Activated CD8-positive, alpha-beta memory T cell treated with anti-CD3 and anti-CD28 coated beads for 36 hours (primary cell): ENCODE measurements around the gene ABR. TPM values are rescaled to one million over a fixed set of nuclear protein-coding genes. Genes with fewer than 3 reads are reported as not detected.
"Not testable (repeated sequence)": the region's sequence is repeated elsewhere in the genome, so short reads cannot be mapped to it uniquely, and the experiment has no call there.

Experiments used
- CTCF ChIA-PET: fragments of 350-600 bp; sonication (Branson Sonifier 250); formaldehyde crosslinking; loops from one replicate; lab custom pipeline; 2021; ENCODE audit warnings: antibody characterized with exemption; lab: Charles Lee
- POLR2A ChIA-PET: fragments of 350-600 bp; sonication (Branson Sonifier 250); formaldehyde crosslinking; loops from one replicate; lab custom pipeline; 2021; ENCODE audit warnings: antibody characterized with exemption; lab: Charles Lee
- total RNA-seq, 2 experiments: library from RNA; stranded (reverse); gene quantifications; one replicate each; pipeline ENCODE4 v1.2.3, GENCODE V29; 2021

The ABR gene
- total RNA-seq, 2 experiments from 2014 or later, result 52.5 to 56.2 TPM

GRCh38 chr17:1094591-1094990 lies 85.2 kb downstream of the ABR start:
- POLR2A ChIA-PET, result no interaction called here
- CTCF ChIA-PET, result interaction anchor here (0.6 kb wide), 1 partner anchor 20 kb away, joined by 3 read pairs; no protein-coding TSS in a partner anchor

GRCh38 chr17:1091900-1092299 lies 87.9 kb downstream of the ABR start:
- ChIA-PET CTCF (no interaction called here), POLR2A (no interaction called here)

- ChIA-PET POLR2A (no interaction called here), CTCF (no interaction called here)
Observed at GRCh38 chr17:1091190-1091534, 88.6 kb downstream of the ABR start.

GRCh38 chr17:1090465-1091189 lies 89.2 kb downstream of the ABR start:
- CTCF ChIA-PET, result no interaction called here
- POLR2A ChIA-PET, result no interaction called here

- ChIA-PET CTCF (no interaction called here), POLR2A (no interaction called here)
Observed at GRCh38 chr17:1089915-1090314, 89.9 kb downstream of the ABR start.

- POLR2A ChIA-PET, result no interaction called here
- CTCF ChIA-PET, result no interaction called here
Observed at GRCh38 chr17:1087381-1088241, 92.2 kb downstream of the ABR start.

GRCh38 chr17:1083451-1084187 lies 96.2 kb downstream of the ABR start:
- ChIA-PET CTCF (interaction anchor here (0.7 kb wide), 1 partner anchor 135 kb away, joined by 4 read pairs; no protein-coding TSS in a partner anchor), POLR2A (interaction anchor here (0.6 kb wide), 1 partner anchor 26 kb away, joined by 4 read pairs; no protein-coding TSS in a partner anchor)

GRCh38 chr17:1082579-1082978 lies 97.2 kb downstream of the ABR start:
- CTCF ChIA-PET, result no interaction called here
- POLR2A ChIA-PET, result no interaction called here

GRCh38 chr17:1078831-1079561 lies 100.8 kb downstream of the ABR start:
- POLR2A ChIA-PET, result no interaction called here

GRCh38 chr17:1077986-1078711 lies 101.6 kb downstream of the ABR start:
- CTCF ChIA-PET, result interaction anchor here (2.1 kb wide), 1 partner anchor 45 kb away, joined by 8 read pairs; no protein-coding TSS in a partner anchor
- POLR2A ChIA-PET, result no interaction called here

More at GRCh38 chr17:1078831-1079561, 100.8 kb downstream of the ABR start:
- CTCF ChIA-PET, result interaction anchor here (0.6 kb wide), 1 partner anchor 405 kb away, joined by 4 read pairs; no protein-coding TSS in a partner anchor

GRCh38 chr17:1077581-1077985 lies 102.2 kb downstream of the ABR start:
- CTCF ChIA-PET, result interaction anchor here (2.1 kb wide), 1 partner anchor 45 kb away, joined by 8 read pairs; no protein-coding TSS in a partner anchor
- POLR2A ChIA-PET, result no interaction called here

- CTCF ChIA-PET, result interaction anchor here (2.1 kb wide), 1 partner anchor 46 kb away, joined by 8 read pairs; no protein-coding TSS in a partner anchor
- POLR2A ChIA-PET, result no interaction called here
Observed at GRCh38 chr17:1076982-1077302, 102.8 kb downstream of the ABR start.

- CTCF ChIA-PET, result interaction anchor here (2.1 kb wide), 1 partner anchor 47 kb away, joined by 8 read pairs; no protein-coding TSS in a partner anchor
- POLR2A ChIA-PET, result no interaction called here
Observed at GRCh38 chr17:1076299-1076981, 103.3 kb downstream of the ABR start.

- ChIA-PET CTCF (no interaction called here), POLR2A (no interaction called here)
Observed at GRCh38 chr17:1074886-1075605, 104.7 kb downstream of the ABR start.

GRCh38 chr17:1073963-1074625 lies 105.7 kb downstream of the ABR start:
- POLR2A ChIA-PET, result not testable (repeated sequence)

GRCh38 chr17:1073241-1073962 lies 106.4 kb downstream of the ABR start:
- POLR2A ChIA-PET, result no interaction called here
- CTCF ChIA-PET, result no interaction called here

More at GRCh38 chr17:1073963-1074625, 105.7 kb downstream of the ABR start:
- CTCF ChIA-PET, result not testable (repeated sequence)
